Epithelial cell of proximal tubule (primary cell): ENCODE measurements around the gene HLA-DRA. TPM values are rescaled to one million over a fixed set of nuclear protein-coding genes. Genes with fewer than 3 reads are reported as not detected.
"Not testable (repeated sequence)": the region's sequence is repeated elsewhere in the genome, so short reads cannot be mapped to it uniquely, and the experiment has no call there.

Source experiments
- DNase-seq: peaks from one replicate; pipeline ENCODE4 v3.0.0-alpha.2; 2011; ENCODE audit warnings: low read depth
- H3K4me3 ChIP-seq: 2 replicates; pipeline ENCODE4 v1.5.1; 2011; ENCODE audit warnings: low read depth, mild to moderate bottlenecking, low read length
- total RNA-seq: library from RNA; depleted of rRNA; stranded (reverse); fragments of >200 nt; gene quantifications from 2 replicates; pipeline ENCODE4 v1.2.3, GENCODE V29; 2015
- TF ChIP-seq, protein P1 (sequence below): conservative IDR thresholded peaks from 2 replicates; pipeline ENCODE4 v1.5.1; 2012; ENCODE audit warnings: low read depth, mild to moderate bottlenecking, low read length

Gene HLA-DRA
- total RNA-seq, 1 donor from 2014 or later: not detected

DNA sequence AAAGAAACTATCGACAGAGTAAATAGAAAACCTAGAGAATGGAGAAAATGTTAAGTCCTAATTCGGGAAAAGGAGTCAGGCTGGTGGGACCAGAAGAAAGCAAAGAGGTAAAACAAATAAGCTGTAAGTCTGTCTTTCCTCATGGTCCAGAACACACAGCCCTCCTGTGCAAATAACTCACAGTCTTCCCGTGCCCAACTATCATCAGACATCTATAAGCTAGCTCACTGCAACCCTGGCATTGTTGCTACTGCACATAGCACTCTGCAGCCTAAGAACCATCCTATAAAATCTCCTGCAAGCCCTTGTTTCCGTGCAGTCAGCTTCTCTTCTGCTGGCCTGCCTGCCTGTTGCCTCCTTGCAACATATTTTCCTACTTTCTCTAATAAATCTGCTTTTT, 17.4 kb downstream of the HLA-DRA start:
- DNase-seq: no peak
- no peak overlapping the region for H3K4me3 ChIP-seq
- TF ChIP-seq, protein P1, sequence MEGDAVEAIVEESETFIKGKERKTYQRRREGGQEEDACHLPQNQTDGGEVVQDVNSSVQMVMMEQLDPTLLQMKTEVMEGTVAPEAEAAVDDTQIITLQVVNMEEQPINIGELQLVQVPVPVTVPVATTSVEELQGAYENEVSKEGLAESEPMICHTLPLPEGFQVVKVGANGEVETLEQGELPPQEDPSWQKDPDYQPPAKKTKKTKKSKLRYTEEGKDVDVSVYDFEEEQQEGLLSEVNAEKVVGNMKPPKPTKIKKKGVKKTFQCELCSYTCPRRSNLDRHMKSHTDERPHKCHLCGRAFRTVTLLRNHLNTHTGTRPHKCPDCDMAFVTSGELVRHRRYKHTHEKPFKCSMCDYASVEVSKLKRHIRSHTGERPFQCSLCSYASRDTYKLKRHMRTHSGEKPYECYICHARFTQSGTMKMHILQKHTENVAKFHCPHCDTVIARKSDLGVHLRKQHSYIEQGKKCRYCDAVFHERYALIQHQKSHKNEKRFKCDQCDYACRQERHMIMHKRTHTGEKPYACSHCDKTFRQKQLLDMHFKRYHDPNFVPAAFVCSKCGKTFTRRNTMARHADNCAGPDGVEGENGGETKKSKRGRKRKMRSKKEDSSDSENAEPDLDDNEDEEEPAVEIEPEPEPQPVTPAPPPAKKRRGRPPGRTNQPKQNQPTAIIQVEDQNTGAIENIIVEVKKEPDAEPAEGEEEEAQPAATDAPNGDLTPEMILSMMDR: no peak

DNA sequence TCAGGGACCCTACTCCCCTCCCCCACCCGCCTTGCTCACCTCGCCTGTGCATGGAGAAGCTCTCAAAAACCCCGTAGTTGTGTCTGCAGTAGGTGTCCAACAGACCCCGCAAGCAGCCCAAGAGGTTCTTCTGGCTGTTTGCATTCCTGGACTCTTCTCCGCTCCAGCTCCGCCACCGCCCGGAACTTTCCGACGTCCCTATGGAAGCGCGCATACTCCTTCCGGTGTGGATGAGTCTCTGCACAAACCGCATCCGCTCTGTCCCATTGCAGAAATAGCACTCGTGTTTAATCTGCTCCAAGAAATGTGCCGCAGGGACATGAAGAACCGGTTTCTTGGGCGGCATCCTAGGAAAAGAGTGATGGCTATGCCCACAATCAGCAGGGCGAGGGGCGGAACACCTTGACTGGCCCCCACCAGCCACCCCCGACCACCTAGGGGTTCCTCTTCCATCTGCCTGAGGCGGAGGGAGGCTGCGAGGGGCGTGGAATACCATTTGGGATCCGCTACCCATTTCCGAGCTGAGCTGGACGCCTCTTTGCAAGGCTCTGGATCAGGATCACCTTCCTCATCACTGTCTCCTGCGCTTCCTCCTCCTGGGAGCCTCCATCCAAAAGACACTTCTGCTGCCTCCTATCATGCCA, 20.2 kb downstream of the HLA-DRA start:
- TF ChIP-seq, protein P1: no peak
- H3K4me3 ChIP-seq: peak overlapping the region; percentile 42
- no peak for DNase-seq

DNA sequence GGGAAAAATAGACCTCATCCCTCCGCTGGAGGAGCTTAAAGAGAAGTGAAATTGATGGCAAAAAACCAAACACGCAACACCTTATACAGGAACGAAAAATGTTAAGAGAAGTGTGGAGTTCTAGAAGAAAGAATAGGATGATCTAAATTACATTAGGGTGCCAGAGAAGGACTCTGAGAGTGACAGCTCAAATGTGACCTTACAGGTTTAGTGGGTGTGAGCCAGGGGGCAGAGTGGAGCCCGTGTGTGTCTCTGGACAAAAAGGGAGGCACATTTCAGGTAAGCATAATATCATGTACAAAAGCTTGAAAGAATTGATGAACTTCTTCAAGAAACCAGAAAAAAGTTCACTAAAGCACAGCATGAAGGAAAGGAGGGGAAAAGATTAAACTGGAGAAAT, 20.8 kb downstream of the HLA-DRA start:
- TF ChIP-seq, protein P1: no peak
- H3K4me3 ChIP-seq: no peak overlapping the region
- DNase-seq: no peak

DNA sequence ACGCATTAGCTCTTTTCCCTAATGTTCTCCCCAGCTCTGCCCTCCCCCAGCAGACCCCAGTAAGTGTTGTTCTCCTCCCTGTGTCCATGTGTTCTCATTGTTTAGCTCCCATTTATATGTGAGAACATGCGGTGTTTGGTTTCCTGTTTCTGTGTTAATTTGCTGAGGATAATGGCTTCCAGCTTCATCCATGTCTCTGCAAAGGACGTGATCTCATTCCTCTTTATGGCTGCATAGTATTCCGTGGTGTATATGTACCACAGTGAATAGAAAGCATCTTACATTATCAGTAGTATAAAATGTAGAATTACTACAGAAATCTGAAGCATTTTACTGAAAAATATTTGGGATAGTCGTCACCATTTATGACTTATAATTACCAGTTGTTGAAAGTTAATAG, 21.8 kb downstream of the HLA-DRA start:
- H3K4me3 ChIP-seq: no peak overlapping the region

DNA sequence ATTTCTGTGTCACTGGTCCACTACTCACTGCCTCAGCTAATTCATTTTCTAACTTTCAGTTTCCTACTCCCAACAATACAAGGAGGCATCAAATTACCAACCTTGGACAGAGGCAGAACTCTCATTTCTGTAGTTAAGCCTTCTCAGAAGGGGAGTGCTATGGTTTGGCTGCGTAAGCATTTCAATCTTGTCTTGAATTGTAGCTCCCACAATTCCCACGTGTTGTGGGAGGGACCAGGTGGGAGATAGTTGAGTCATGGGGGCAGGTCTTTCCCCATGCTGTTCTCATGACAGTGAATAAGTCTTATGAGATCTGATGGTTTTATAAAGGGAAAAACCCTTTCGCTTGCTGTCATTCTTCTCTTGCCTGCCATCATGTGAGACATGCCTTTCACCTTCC, 22.9 kb downstream of the HLA-DRA start:
- no peak for DNase-seq
- no peak overlapping the region for H3K4me3 ChIP-seq
- TF ChIP-seq, protein P1: no peak

More for the DNA sequence above, 21.8 kb downstream of the HLA-DRA start:
- TF ChIP-seq, protein P1: no peak
- no peak for DNase-seq

DNA sequence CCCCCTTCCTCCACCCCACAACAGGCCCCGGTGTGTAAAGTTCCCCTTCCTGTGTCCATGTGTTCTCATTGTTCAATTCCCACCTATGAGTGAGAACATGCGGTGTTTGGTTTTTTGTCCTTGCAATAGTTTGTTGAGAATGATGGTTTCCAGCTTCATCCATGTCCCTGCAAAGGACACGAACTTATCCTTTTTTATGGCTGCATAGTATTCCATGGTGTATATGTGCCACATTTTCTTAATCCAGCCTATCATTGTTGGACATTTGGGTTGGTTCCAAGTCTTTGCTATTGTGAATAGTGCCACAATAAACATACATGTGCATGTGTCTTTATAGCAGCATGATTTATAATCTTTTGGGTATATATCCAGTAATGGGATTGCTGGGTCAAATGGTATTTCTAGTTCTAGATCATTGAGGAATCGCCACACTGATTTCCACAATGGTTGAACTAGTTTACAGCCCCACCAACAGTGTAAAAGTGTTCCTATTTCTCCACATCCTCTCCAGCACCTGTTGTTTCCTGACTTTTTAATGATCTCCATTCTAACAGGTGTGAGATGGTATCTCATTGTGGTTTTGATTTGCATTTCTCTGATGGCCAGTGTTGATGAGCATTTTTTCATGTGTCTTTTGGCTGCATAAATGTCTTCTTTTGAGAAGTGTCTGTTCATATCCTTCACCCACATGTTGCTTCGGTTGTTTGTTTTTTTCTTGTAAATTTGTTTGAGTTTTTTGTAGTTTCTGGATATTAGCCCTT, 28.2 kb downstream of the HLA-DRA start:
- not testable (repeated sequence) for DNase-seq, H3K4me3 ChIP-seq

DNA sequence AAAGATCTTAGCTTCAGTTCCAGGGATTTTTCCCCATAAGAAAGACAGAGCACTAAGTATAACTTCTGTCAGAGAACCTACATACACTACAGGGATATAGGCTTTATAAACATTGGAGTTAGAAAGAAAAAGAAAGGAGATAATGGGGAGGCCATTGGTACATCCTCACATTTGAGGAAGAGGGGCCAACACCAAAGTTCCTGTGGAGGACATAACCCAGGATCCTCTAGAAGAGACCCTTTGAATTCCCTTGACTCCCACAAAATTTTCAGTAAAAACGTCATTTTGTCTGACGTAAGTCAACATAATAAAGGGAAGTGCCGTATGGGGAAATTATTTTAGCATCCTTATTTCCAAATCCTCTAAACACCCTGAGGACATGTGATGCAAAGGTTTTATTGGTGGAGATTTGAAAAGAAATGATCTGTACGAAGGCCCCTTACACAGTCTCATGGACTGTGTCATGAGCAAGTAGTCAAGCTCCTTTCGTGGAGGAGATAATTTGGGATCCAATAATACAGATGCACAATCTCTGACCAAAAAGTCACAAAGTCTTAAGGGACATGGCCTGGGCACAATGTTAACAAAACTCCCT, 33.2 kb downstream of the HLA-DRA start:
- TF ChIP-seq, protein P1: no peak
- no peak for DNase-seq
- H3K4me3 ChIP-seq: no peak overlapping the region

DNA sequence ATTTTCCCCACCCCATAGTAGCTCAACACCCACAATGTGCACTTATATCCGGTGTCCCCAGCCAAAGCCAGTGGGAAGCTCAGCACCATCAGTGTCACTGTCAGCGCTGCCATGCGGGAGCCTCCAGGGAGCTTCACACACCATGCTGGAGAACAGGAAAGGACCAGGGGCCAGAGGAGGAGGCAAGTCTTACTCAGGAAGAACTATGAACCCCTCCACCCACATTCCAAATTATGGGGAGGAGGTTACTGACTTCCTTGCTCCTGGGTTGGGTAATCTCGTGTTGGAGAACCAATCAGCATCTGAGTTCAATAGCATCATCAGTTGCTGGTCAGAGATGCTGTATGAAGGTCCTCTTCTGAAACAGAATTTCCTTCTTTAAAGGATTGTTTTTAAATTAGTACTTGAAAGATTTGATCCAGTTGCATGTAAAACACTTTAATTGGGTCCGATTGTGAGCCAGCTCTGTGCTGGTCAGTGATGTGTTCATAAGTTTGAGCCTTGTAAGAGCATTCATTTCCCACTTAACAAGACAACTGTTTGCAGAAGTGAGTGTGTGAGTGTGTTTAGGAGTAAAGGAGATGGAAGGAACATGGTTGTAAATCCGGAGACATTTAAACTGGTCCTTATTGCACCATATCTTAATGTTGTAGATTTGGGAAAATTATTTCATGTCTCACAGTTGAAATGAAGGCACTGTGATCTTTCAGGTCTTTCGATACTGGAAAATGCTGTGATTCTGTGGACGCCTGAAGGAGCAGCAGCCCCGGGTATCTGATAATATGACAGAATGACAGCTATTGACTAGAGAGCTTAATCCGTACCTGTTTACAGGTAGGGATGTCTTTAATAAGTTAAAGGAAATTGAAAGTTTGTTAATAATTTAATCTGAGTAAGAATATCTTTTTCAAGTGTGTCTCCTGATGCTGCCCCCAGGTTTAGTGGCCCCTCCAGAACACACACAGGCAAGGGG, 34.0 kb downstream of the HLA-DRA start:
- H3K4me3 ChIP-seq, DNase-seq: not testable (repeated sequence)
